HL-60 (cell line): ENCODE data around the gene MAPK1.
"Not testable (repeated sequence)": the region's sequence is repeated elsewhere in the genome, so short reads cannot be mapped to it uniquely, and the experiment has no call there.

ENCODE experiments used
- DNase-seq, 2 experiments: peaks; one replicate each; pipeline ENCODE4 v3.0.0-alpha.2; 2010 to 2020; ENCODE audit warnings: low read depth in 1 of 2, low spot score in 1 of 2
- H3K27ac ChIP-seq: fragments of 250-450 bp; sonication (Bioruptor Pico); replicated peaks from 2 replicates; pipeline ENCODE4 v1.5.1; 2020; ENCODE audit warnings: mild to moderate bottlenecking, moderate library complexity
- H3K27me3 ChIP-seq: fragments of 250-450 bp; sonication (Bioruptor Pico); 2 replicates; pipeline ENCODE4 v1.5.1; 2021; ENCODE audit warnings: mild to moderate bottlenecking, moderate library complexity; ENCODE audit not compliant: insufficient read depth, poor library complexity, severe bottlenecking
- H3K4me3 ChIP-seq: replicated peaks from 2 replicates; pipeline ENCODE4 v1.5.1; 2011; ENCODE audit warnings: mild to moderate bottlenecking, control low read depth, low read length; ENCODE audit not compliant: insufficient read depth
- CTCF ChIP-seq: IDR thresholded peaks from one replicate; pipeline ENCODE4 v1.5.1; 2011; ENCODE audit warnings: low read length, control low read depth, inconsistent platforms; ENCODE audit not compliant: insufficient read depth
- GABPA ChIP-seq: IDR thresholded peaks from 2 replicates; pipeline ENCODE4 v1.6.1; 2012; ENCODE audit warnings: low read depth
- POLR2AphosphoS5 ChIP-seq: IDR thresholded peaks from 2 replicates; pipeline ENCODE4 v1.6.1; 2012; ENCODE audit warnings: low read depth
- REST ChIP-seq: IDR thresholded peaks from 2 replicates; pipeline ENCODE4 v1.6.1; 2012; ENCODE audit warnings: low read depth; ENCODE audit not compliant: insufficient replicate concordance
- SPI1 ChIP-seq: IDR thresholded peaks from 2 replicates; pipeline ENCODE4 v1.6.1; 2012; ENCODE audit warnings: low read depth, mild to moderate bottlenecking, borderline replicate concordance

MAPK1 gene

GRCh38 chr22:21840236-21840823 is 27.1 kb downstream of the MAPK1 start:
- no peak overlapping the region for H3K27ac ChIP-seq
- no peak overlapping the region for H3K4me3 ChIP-seq
- DNase-seq = no peak
- H3K27me3 ChIP-seq = no peaks in the 10 kb centered on the region
- TF ChIP-seq SPI1 = no peak

- no peak for DNase-seq
- H3K4me3 ChIP-seq = no peak overlapping the region
Observed at GRCh38 chr22:21839765-21840140, 27.7 kb downstream of the MAPK1 start.

GRCh38 chr22:21839104-21839764 is 28.2 kb downstream of the MAPK1 start:
- H3K4me3 ChIP-seq, H3K27ac ChIP-seq, DNase-seq, H3K27me3 ChIP-seq: not testable (repeated sequence)

More at GRCh38 chr22:21839765-21840140, 27.7 kb downstream of the MAPK1 start:
- TF ChIP-seq REST (no peak), SPI1 (no peak), CTCF (no peak), GABPA (no peak), POLR2AphosphoS5 (no peak)
- Histone ChIP-seq H3K27ac (no peak overlapping the region), H3K27me3 (no peaks in the 10 kb centered on the region)

GRCh38 chr22:21837248-21837979 is 30.0 kb downstream of the MAPK1 start:
- DNase-seq = no peak
- H3K27ac ChIP-seq = no peak overlapping the region
- no peak for TF ChIP-seq REST
- TF ChIP-seq GABPA = no peak
- no peak for TF ChIP-seq CTCF
- H3K27me3 ChIP-seq = peaks cover 2% of the 10 kb centered on the region
- H3K4me3 ChIP-seq = no peak overlapping the region

- not testable (repeated sequence) for H3K27ac ChIP-seq, H3K4me3 ChIP-seq, DNase-seq, H3K27me3 ChIP-seq
Observed at GRCh38 chr22:21836486-21836885, 31.0 kb downstream of the MAPK1 start.
